ENCODE data around the gene ADNP2.

DNA sequence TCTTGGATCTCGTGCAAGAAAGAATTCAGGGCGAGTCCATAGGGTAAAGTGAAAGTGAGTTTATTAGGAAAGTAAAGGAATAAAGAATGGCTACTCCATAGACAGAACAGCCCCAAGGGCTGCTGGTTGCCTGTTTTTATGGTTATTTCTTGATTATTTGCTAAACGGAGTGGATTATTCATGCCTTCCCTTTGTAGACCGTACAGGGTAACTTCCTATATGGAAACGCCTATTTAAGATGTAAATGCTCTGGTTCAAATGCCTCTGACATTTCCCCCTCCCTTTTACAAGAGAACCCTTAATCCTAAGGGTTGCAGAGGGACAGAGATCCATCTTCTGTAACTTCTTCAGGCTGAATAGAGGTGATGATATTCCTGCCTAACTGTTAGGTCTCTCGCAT lies 49.1 kb upstream of the ADNP2 start:
- TF ChIP-seq, protein P1, sequence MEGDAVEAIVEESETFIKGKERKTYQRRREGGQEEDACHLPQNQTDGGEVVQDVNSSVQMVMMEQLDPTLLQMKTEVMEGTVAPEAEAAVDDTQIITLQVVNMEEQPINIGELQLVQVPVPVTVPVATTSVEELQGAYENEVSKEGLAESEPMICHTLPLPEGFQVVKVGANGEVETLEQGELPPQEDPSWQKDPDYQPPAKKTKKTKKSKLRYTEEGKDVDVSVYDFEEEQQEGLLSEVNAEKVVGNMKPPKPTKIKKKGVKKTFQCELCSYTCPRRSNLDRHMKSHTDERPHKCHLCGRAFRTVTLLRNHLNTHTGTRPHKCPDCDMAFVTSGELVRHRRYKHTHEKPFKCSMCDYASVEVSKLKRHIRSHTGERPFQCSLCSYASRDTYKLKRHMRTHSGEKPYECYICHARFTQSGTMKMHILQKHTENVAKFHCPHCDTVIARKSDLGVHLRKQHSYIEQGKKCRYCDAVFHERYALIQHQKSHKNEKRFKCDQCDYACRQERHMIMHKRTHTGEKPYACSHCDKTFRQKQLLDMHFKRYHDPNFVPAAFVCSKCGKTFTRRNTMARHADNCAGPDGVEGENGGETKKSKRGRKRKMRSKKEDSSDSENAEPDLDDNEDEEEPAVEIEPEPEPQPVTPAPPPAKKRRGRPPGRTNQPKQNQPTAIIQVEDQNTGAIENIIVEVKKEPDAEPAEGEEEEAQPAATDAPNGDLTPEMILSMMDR (IDR thresholded peaks at IDR 0.05): no peak
- TF ChIP-seq POLR2A (IDR thresholded peaks at IDR 0.05): no peak
